HCT116 (cell line): ENCODE results near the gene MMS19. TPM values are rescaled to one million over a fixed set of nuclear protein-coding genes. Genes with fewer than 3 reads are reported as not detected.

Source experiments
- ATAC-seq: fragments of 200-7000 bp; cut with Tn5 transposase; 2 replicates; pipeline ENCODE4 v1.9.1; 2020; ENCODE audit warnings: mild to moderate bottlenecking, moderate library complexity
- BruUV-seq: library from RNA; stranded (reverse); fragments of 400-500 nt; replicated peaks from 2 replicates; lab custom pipeline; 2021; lab: Mats Ljungman, UMichigan
- CTCF ChIA-PET: fragments of 300-600 bp; sonication (Branson Sonifier 250); formaldehyde crosslinking; loops from one replicate; lab custom pipeline; 2021; ENCODE audit warnings: antibody characterized with exemption; lab: Charles Lee
- POLR2A ChIA-PET: fragments of 300-600, 350-600 bp; sonication (Branson Sonifier 250); formaldehyde crosslinking; loops from one replicate; lab custom pipeline; 2021; ENCODE audit warnings: antibody characterized with exemption; lab: Charles Lee
- RAD21 ChIA-PET, 2 experiments: fragments of 300-600 bp; sonication (Branson Sonifier 250); formaldehyde crosslinking; loops; one replicate each; lab custom pipeline; 2023; ENCODE audit warnings: low total read pairs in 2 of 2; ENCODE audit not compliant: uncharacterized antibody in 2 of 2, unreplicated experiment in 2 of 2, low non-redundant PET in 1 of 2; lab: Charles Lee
- DNase-seq: peaks from one replicate; pipeline ENCODE4 v3.0.0-alpha.2; 2010; ENCODE audit warnings: low read depth, low spot score
- H2AFZ ChIP-seq: fragments of 200-600 bp; shearing (Covaris generic), sonication (generic); 2 replicates; pipeline ENCODE4 v1.6.1; 2017; ENCODE audit warnings: low read depth, mixed run types, mixed read lengths, antibody characterized with exemption, low read length; ENCODE audit not compliant: poor library complexity, severe bottlenecking
- H3K27ac ChIP-seq: 2 replicates; pipeline ENCODE4 v1.5.1; 2012; ENCODE audit warnings: low read depth, low read length
- H3K27me3 ChIP-seq: fragments of 200-600 bp; sonication (generic); 2 replicates; pipeline ENCODE4 v1.6.1; 2016; ENCODE audit warnings: mixed run types, low read length, mixed read lengths; ENCODE audit not compliant: insufficient read depth
- H3K36me3 ChIP-seq, 2 experiments: fragments of 200-500 bp in 1 of 2; fragments of 200-600 bp in 1 of 2; sonication (Bioruptor generic) in 1 of 2; sonication (generic) in 1 of 2; 2 replicates each; pipeline versions ENCODE4 v1.5.1 to v1.6.1; 2014 to 2016; ENCODE audit warnings: low read length in 2 of 2, inconsistent platforms in 1 of 2, mixed read lengths in 1 of 2, mixed run types in 1 of 2; ENCODE audit not compliant: insufficient read depth in 2 of 2, control insufficient read depth in 1 of 2
- H3K4me1 ChIP-seq, 2 experiments: fragments of 200-600 bp in 1 of 2; sonication (generic) in 1 of 2; 2 replicates each; pipeline versions ENCODE4 v1.5.1 to v1.6.1; 2012 to 2017; ENCODE audit warnings: low read length in 2 of 2, inconsistent platforms in 1 of 2, mild to moderate bottlenecking in 1 of 2, mixed read lengths in 1 of 2, mixed run types in 1 of 2, moderate library complexity in 1 of 2; ENCODE audit not compliant: insufficient read depth in 2 of 2, control insufficient read depth in 1 of 2
- H3K4me2 ChIP-seq: fragments of 200-600 bp; sonication (generic); 2 replicates; pipeline ENCODE4 v1.6.1; 2017; ENCODE audit warnings: mixed run types, low read length, mixed read lengths
- H3K4me3 ChIP-seq, 2 experiments: fragments of 200-600 bp in 1 of 2; sonication (generic) in 1 of 2; replicated peaks in 1 of 2; 2 replicates each; pipeline ENCODE4 v1.5.1; 2011 to 2016; ENCODE audit warnings: low read length in 2 of 2, control low read depth in 1 of 2, low read depth in 1 of 2, mild to moderate bottlenecking in 1 of 2, mixed read lengths in 1 of 2, mixed run types in 1 of 2
- H3K79me2 ChIP-seq: fragments of 200-600 bp; sonication (generic); 2 replicates; pipeline ENCODE4 v1.6.1; 2017; ENCODE audit warnings: mild to moderate bottlenecking, mixed run types, low read length, moderate library complexity, mixed read lengths; ENCODE audit not compliant: insufficient read depth
- H3K9ac ChIP-seq: fragments of 200-600 bp; sonication (generic); 2 replicates; pipeline ENCODE4 v1.6.1; 2016; ENCODE audit warnings: low read length, mixed read lengths
- H3K9me2 ChIP-seq: fragments of 200-600 bp; sonication (generic), shearing (Covaris generic); 2 replicates; pipeline ENCODE4 v1.6.1; 2017; ENCODE audit warnings: mixed run types, mild to moderate bottlenecking, moderate library complexity; ENCODE audit not compliant: insufficient read depth
- H3K9me3 ChIP-seq, 2 experiments: fragments of 200-500 bp in 1 of 2; fragments of 200-600 bp in 1 of 2; sonication (Bioruptor generic) in 1 of 2; sonication (generic) in 1 of 2; 2 replicates each; pipeline ENCODE4 v1.6.1; 2014 to 2017; ENCODE audit warnings: low read length in 2 of 2, mixed read lengths in 2 of 2, inconsistent platforms in 1 of 2, low read depth in 1 of 2, mild to moderate bottlenecking in 1 of 2, mixed run types in 1 of 2, moderate library complexity in 1 of 2; ENCODE audit not compliant: control insufficient read depth in 1 of 2, insufficient read depth in 1 of 2
- H4K20me1 ChIP-seq: fragments of 200-600 bp; sonication (generic), shearing (Covaris generic); 2 replicates; pipeline ENCODE4 v1.6.1; 2017; ENCODE audit warnings: mixed run types, mild to moderate bottlenecking, moderate library complexity; ENCODE audit not compliant: insufficient read depth
- ATF3 ChIP-seq: IDR thresholded peaks from 2 replicates; pipeline ENCODE4 v1.6.1; 2012
- CBX3 ChIP-seq: IDR thresholded peaks from 2 replicates; pipeline ENCODE4 v1.6.1; 2012; ENCODE audit warnings: low read depth
- CEBPB ChIP-seq: IDR thresholded peaks from 2 replicates; pipeline ENCODE4 v1.6.1; 2012; ENCODE audit warnings: low read depth
- CTCF ChIP-seq, 3 experiments: fragments of 200-600 bp in 1 of 3; sonication (generic) in 1 of 3; IDR thresholded peaks in 2 of 3; conservative IDR thresholded peaks in 1 of 3; 2 replicates each; pipeline ENCODE4 v1.5.1; 2012 to 2017; ENCODE audit warnings: low read depth in 2 of 3, low read length in 2 of 3, antibody characterized with exemption in 1 of 3, borderline replicate concordance in 1 of 3, control low read depth in 1 of 3, mild to moderate bottlenecking in 1 of 3, mixed read lengths in 1 of 3, mixed run types in 1 of 3, moderate library complexity in 1 of 3; ENCODE audit not compliant: insufficient read depth in 1 of 3
- EGR1 ChIP-seq: IDR thresholded peaks from 2 replicates; pipeline ENCODE4 v1.6.1; 2012; ENCODE audit warnings: low read depth
- EZH2 ChIP-seq: fragments of 200-600 bp; sonication (generic); IDR thresholded peaks from 2 replicates; pipeline ENCODE4 v1.6.1; 2017; ENCODE audit warnings: antibody characterized with exemption, mixed run types
- EZH2phosphoT487 ChIP-seq: fragments of 200-600 bp; IDR thresholded peaks from 2 replicates; pipeline ENCODE4 v1.6.1; 2018; ENCODE audit warnings: antibody characterized with exemption, borderline replicate concordance
- FOSL1 ChIP-seq: IDR thresholded peaks from 2 replicates; pipeline ENCODE4 v1.6.1; 2012; ENCODE audit warnings: low read depth
- POLR2A ChIP-seq: IDR thresholded peaks from 2 replicates; pipeline ENCODE4 v1.7.0; 2011; ENCODE audit warnings: borderline replicate concordance; ENCODE audit not compliant: insufficient read depth, insufficient read length; ENCODE audit errors: extremely low read depth
- POLR2AphosphoS5 ChIP-seq: IDR thresholded peaks from 2 replicates; pipeline ENCODE4 v1.6.1; 2011; ENCODE audit warnings: mild to moderate bottlenecking, low read depth, low read length, moderate library complexity
- RAD21 ChIP-seq: IDR thresholded peaks from 2 replicates; pipeline ENCODE4 v1.6.1; 2012; ENCODE audit warnings: low read depth, mild to moderate bottlenecking
- SIN3A ChIP-seq: IDR thresholded peaks from 2 replicates; pipeline ENCODE4 v1.6.1; 2012; ENCODE audit warnings: low read depth
- SP1 ChIP-seq: IDR thresholded peaks from 2 replicates; pipeline ENCODE4 v1.6.1; 2012; ENCODE audit warnings: low read depth
- SRF ChIP-seq: IDR thresholded peaks from 2 replicates; pipeline ENCODE4 v1.6.1; 2012; ENCODE audit warnings: low read depth
- TCF7L2 ChIP-seq: IDR thresholded peaks from 2 replicates; pipeline ENCODE4 v1.7.0; 2011; ENCODE audit warnings: borderline replicate concordance, inconsistent platforms; ENCODE audit not compliant: insufficient read depth, insufficient read length; ENCODE audit errors: extremely low read depth
- YY1 ChIP-seq: IDR thresholded peaks from 2 replicates; pipeline ENCODE4 v1.6.1; 2011; ENCODE audit warnings: low read length, low read depth, moderate library complexity, mild to moderate bottlenecking; ENCODE audit not compliant: insufficient replicate concordance; ENCODE audit errors: extremely low read depth
- ZBTB33 ChIP-seq: IDR thresholded peaks from 2 replicates; pipeline ENCODE4 v1.6.1; 2011; ENCODE audit warnings: mild to moderate bottlenecking, low read length, moderate library complexity; ENCODE audit not compliant: insufficient replicate concordance; ENCODE audit errors: extremely low read depth
- ZFX ChIP-seq: fragments of 450-650 bp; IDR thresholded peaks from 2 replicates; pipeline ENCODE4 v1.6.1; 2017
- ZNF274 ChIP-seq: fragments of 200-500 bp; sonication (Bioruptor generic); IDR thresholded peaks from 2 replicates; pipeline ENCODE4 v1.6.1; 2014; ENCODE audit warnings: mild to moderate bottlenecking, low read depth, low read length, inconsistent platforms
- intact Hi-C: fragments of 100-400 bp; cut with micrococcal nuclease; formaldehyde crosslinking; loops from 2 replicates; pipeline ENCODE4 v1.10.0; 2022
- total RNA-seq: library from RNA; stranded (reverse); gene quantifications from one replicate; pipeline ENCODE4 v1.2.1, GENCODE V29; 2021; ENCODE audit not compliant: unreplicated experiment
- TF ChIP-seq, protein P1 (sequence below): IDR thresholded peaks from 2 replicates; pipeline ENCODE4 v1.6.1; 2012

Gene MMS19
- total RNA-seq, 1 experiment from 2014 or later = 101 TPM

DNA sequence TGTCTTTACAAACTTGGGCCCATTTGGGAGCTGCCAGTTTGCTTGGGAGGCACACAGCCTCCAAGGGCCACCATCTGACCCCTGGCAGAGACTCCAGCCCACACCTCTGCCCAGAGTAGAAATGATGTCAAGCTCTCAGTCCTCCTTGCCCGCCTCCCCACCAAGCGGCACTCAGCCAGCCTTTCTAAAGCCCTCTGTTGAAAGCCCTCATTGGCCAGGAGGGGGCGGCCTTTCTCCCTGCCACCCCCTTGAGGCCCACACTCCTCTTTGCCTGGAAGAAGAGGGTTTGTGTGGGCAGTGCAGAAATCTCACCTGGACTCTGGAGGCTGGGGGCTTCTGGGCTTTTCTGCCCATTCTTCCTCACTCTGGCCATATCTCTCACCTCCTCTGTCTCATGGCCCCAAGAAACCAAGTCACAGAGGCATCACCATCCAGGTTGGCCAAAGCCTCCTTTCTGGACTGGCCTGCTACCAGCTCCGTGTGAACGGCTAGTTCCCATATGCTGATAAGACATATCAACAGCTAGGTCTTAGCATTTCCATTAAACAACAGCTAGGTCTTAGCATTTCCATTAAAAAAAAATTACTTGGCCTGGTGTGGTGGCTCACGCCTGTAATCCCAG, 36.6 kb upstream of the MMS19 start:
- no peaks in the 10 kb centered on the region for H4K20me1 ChIP-seq
- intact Hi-C loops = loop anchor here (1.0 to 2.0 kb wide), 2 partner anchors 18 to 78 kb away; no protein-coding TSS in a partner anchor
- no peaks in the 10 kb centered on the region for H3K9me3 ChIP-seq
- ATAC-seq (peak; percentile 84), DNase-seq (no peak)
- POLR2A ChIA-PET = no interaction called here
- no peaks in the 10 kb centered on the region for H3K36me3 ChIP-seq
- no peak overlapping the region for H3K9ac ChIP-seq
- no peaks in the 10 kb centered on the region for H3K9me2 ChIP-seq
- H3K27me3 ChIP-seq = no peaks in the 10 kb centered on the region
- no peak overlapping the region for H3K4me2 ChIP-seq
- no peak overlapping the region for H3K4me3 ChIP-seq
- H2AFZ ChIP-seq = no peak overlapping the region
- BruUV-seq = no TSS peak
- no peaks in the 10 kb centered on the region for H3K79me2 ChIP-seq
- peaks cover 25 to 50% of the 10 kb centered on the region in 2 experiments for H3K4me1 ChIP-seq
- no peak overlapping the region for H3K27ac ChIP-seq
- CTCF ChIA-PET = interaction anchor here (0.6 to 2.0 kb wide), 13 partner anchors 15 to 183 kb away, joined by 3 to 11 read pairs (median 4); partner anchors contain the start of genes ANKRD2 and UBTD1
- RAD21 ChIA-PET = no interaction called here
- TF ChIP-seq ZFX = no peak
- no peak for TF ChIP-seq CEBPB
- TF ChIP-seq EZH2 = no peak
- TF ChIP-seq YY1 = peak; percentile 11
- peak; percentile 83 for TF ChIP-seq RAD21
- TF ChIP-seq TCF7L2 = no peak
- TF ChIP-seq, protein P1, sequence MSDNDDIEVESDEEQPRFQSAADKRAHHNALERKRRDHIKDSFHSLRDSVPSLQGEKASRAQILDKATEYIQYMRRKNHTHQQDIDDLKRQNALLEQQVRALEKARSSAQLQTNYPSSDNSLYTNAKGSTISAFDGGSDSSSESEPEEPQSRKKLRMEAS = no peak
- TF ChIP-seq FOSL1 = no peak
- TF ChIP-seq SRF = no peak
- TF ChIP-seq SIN3A = no peak
- TF ChIP-seq ATF3 = no peak
- TF ChIP-seq CBX3 = no peak
- no peak for TF ChIP-seq SP1
- TF ChIP-seq POLR2A = no peak
- no peak for TF ChIP-seq EGR1
- TF ChIP-seq POLR2AphosphoS5 = no peak
- no peak for TF ChIP-seq ZBTB33
- TF ChIP-seq CTCF (IDR thresholded peaks at IDR 0.05 in 2 of 3, conservative IDR thresholded peaks at IDR 0.05 in 1 of 3; ENCODE audit: borderline replicate concordance in 1 of 3, insufficient read depth in 1 of 3, low read depth in 2 of 3, low read length in 2 of 3) = peak; percentile 83 to 91 (median 89); a peak in 5 of 6 replicates
- no peak for TF ChIP-seq ZNF274
- TF ChIP-seq EZH2phosphoT487 = no peak
